ENCODE data around the gene CFAP54.

GRCh38 chr12:96510306-96510764, 21.0 kb downstream of the CFAP54 start:
- TF ChIP-seq POLR2A (IDR thresholded peaks at IDR 0.05) (no peak), CTCF (IDR thresholded peaks at IDR 0.05) (no peak)
